Smooth muscle cell (in vitro differentiated cells): Measurements from ENCODE around the gene TANGO2. TPM values are rescaled to one million over a fixed set of nuclear protein-coding genes. Genes with fewer than 3 reads are reported as not detected.

Source experiments
- DNase-seq: peaks from one replicate; lab custom pipeline; 2025; ENCODE audit not compliant: unreplicated experiment; lab: John Stamatoyannopoulos, UW
- H2AFZ ChIP-seq: fragments of 200-600 bp; sonication (generic); 2 replicates; pipeline ENCODE4 v1.6.0; 2016; ENCODE audit warnings: antibody characterized with exemption, low read depth, mild to moderate bottlenecking
- H3F3A ChIP-seq: fragments of 200-600 bp; sonication (generic); 2 replicates; pipeline ENCODE4 v1.6.0; 2017; ENCODE audit warnings: antibody characterized with exemption, low read depth
- H3K27ac ChIP-seq: fragments of 200-600 bp; sonication (generic); 2 replicates; pipeline ENCODE4 v1.5.1; 2016; ENCODE audit warnings: low read depth, mild to moderate bottlenecking
- H3K27me3 ChIP-seq: fragments of 200-600 bp; sonication (generic); 2 replicates; pipeline ENCODE4 v1.6.1; 2016; ENCODE audit warnings: low read depth, mild to moderate bottlenecking
- H3K36me3 ChIP-seq: fragments of 200-600 bp; sonication (generic); 2 replicates; pipeline ENCODE4 v1.5.1; 2016; ENCODE audit warnings: low read depth
- H3K4me1 ChIP-seq: fragments of 200-600 bp; sonication (generic); 2 replicates; pipeline ENCODE4 v1.5.1; 2016; ENCODE audit warnings: low read depth
- H3K4me2 ChIP-seq: fragments of 200-600 bp; sonication (generic); 2 replicates; pipeline ENCODE4 v1.6.0; 2016; ENCODE audit warnings: mild to moderate bottlenecking
- H3K4me3 ChIP-seq: fragments of 200-600 bp; sonication (generic); 2 replicates; pipeline ENCODE4 v1.5.1; 2016; ENCODE audit warnings: mild to moderate bottlenecking
- H3K79me2 ChIP-seq: fragments of 200-600 bp; sonication (generic); 2 replicates; pipeline ENCODE4 v1.6.0; 2016; ENCODE audit warnings: low read depth, mild to moderate bottlenecking
- H3K9ac ChIP-seq: fragments of 200-600 bp; sonication (generic); 2 replicates; pipeline ENCODE4 v1.6.0; 2016; ENCODE audit warnings: low read depth
- H3K9me3 ChIP-seq: fragments of 200-600 bp; sonication (generic); replicated peaks from 2 replicates; pipeline ENCODE4 v1.5.1; 2016; ENCODE audit warnings: low read depth
- H4K20me1 ChIP-seq: fragments of 200-600 bp; sonication (generic); 2 replicates; pipeline ENCODE4 v1.6.0; 2016; ENCODE audit warnings: low read depth
- WGBS: methylation state at CpG from one replicate; pipeline ENCODE4 v1.1.7; 2016; ENCODE audit warnings: low lambda C conversion rate; 5-methylcytosine and 5-hydroxymethylcytosine counted together
- polyA plus RNA-seq: library from polyadenylated mRNA; unstranded; fragments of >200 nt; fragmentation: Nextera tagmentation; extraction: Ambion mirVana; gene quantifications from 2 replicates; pipeline ENCODE4 v1.2.1, GENCODE V29; 2016
- total RNA-seq: library from RNA; depleted of rRNA; stranded (reverse); fragments of >200 nt; gene quantifications from 2 replicates; pipeline ENCODE4 v1.2.3, GENCODE V29; 2014
- TF ChIP-seq, protein P1 (sequence below): fragments of 200-600 bp; sonication (generic); IDR thresholded peaks from 2 replicates; pipeline ENCODE4 v1.5.1; 2017; ENCODE audit warnings: borderline replicate concordance, mild to moderate bottlenecking, antibody characterized with exemption; ENCODE audit not compliant: insufficient read depth, poor library complexity, severe bottlenecking

TANGO2 gene
- total and polyA plus RNA-seq, 2 experiments from 2014 or later = 10.8 to 14.7 TPM

DNA sequence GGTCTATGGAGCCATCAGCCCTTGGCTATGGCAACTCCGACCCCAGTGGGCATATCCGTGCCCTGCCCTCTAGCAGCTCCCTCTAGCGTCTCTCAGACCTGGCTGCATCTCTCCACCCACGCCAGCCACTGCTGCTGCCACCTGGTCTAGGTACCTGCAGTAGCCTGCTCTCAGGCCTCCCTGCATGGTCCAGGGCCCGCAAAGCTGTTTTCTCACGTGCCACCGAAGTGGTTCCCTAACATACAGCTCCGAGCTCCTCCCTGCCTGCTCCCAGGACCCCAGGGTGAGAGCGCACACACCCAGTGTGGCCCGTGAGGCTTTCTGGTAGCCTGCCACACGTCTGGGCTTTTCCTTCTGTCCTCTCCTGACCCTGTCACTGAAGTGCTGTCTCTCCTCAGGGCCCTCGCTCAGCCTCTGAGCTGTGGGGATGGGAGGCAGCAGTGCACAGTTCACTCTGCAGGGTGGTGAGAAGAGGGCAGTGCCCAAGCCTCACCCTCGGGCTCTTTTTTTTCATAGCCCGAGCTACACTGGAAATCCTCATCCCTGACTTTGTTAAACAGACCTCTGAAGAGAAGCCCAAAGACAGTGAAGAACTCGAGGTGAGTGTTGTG lies 73.4 kb downstream of the TANGO2 start:
- Histone ChIP-seq H4K20me1 (peaks cover 34% of the 10 kb centered on the region), H3K27ac (no peak overlapping the region), H3K36me3 (peaks cover 40% of the 10 kb centered on the region), H3K27me3 (no peaks in the 10 kb centered on the region), H3K4me1 (no peaks in the 10 kb centered on the region), H3K79me2 (peaks cover 17% of the 10 kb centered on the region), H3K4me3 (no peak overlapping the region), H3K9me3 (no peaks in the 10 kb centered on the region), H2AFZ (no peak overlapping the region), H3K9ac (no peak overlapping the region), H3F3A (no peaks in the 10 kb centered on the region), H3K4me2 (no peak overlapping the region)
- TF ChIP-seq, protein P1, sequence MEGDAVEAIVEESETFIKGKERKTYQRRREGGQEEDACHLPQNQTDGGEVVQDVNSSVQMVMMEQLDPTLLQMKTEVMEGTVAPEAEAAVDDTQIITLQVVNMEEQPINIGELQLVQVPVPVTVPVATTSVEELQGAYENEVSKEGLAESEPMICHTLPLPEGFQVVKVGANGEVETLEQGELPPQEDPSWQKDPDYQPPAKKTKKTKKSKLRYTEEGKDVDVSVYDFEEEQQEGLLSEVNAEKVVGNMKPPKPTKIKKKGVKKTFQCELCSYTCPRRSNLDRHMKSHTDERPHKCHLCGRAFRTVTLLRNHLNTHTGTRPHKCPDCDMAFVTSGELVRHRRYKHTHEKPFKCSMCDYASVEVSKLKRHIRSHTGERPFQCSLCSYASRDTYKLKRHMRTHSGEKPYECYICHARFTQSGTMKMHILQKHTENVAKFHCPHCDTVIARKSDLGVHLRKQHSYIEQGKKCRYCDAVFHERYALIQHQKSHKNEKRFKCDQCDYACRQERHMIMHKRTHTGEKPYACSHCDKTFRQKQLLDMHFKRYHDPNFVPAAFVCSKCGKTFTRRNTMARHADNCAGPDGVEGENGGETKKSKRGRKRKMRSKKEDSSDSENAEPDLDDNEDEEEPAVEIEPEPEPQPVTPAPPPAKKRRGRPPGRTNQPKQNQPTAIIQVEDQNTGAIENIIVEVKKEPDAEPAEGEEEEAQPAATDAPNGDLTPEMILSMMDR = no peak
- DNase-seq = no peak
- 97% methylated on average over 15 of the region's 15 CpGs for WGBS

DNA sequence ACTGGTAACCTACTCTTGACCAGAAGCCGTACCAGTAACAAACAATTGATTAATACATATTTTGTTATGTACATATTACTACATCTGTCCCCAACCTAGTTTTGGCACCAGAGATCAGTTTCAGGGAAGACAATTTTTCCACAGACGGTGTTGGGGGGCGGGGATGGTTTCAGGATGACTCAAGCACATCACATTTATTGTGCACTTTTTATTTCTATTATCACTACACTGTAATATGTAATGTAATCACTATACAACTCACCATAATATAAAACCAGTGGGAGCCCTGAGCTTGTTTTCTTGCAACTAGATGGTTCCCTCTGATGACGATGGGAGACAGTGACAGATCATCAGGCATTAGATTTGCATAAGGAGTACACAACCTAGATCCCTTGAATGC lies 74.6 kb downstream of the TANGO2 start:
- WGBS = 97% methylated on average over 4 of the region's 4 CpGs
- Histone ChIP-seq H4K20me1 (peaks cover 28% of the 10 kb centered on the region), H3K27me3 (no peaks in the 10 kb centered on the region), H3K4me3 (no peak overlapping the region), H3K4me1 (no peaks in the 10 kb centered on the region), H2AFZ (no peak overlapping the region), H3K4me2 (no peak overlapping the region), H3K9me3 (no peaks in the 10 kb centered on the region), H3K27ac (no peak overlapping the region), H3K79me2 (peaks cover 22% of the 10 kb centered on the region), H3K36me3 (peaks cover 32% of the 10 kb centered on the region), H3F3A (no peaks in the 10 kb centered on the region), H3K9ac (no peak overlapping the region)
- no peak for DNase-seq
- TF ChIP-seq, protein P1 = no peak

DNA sequence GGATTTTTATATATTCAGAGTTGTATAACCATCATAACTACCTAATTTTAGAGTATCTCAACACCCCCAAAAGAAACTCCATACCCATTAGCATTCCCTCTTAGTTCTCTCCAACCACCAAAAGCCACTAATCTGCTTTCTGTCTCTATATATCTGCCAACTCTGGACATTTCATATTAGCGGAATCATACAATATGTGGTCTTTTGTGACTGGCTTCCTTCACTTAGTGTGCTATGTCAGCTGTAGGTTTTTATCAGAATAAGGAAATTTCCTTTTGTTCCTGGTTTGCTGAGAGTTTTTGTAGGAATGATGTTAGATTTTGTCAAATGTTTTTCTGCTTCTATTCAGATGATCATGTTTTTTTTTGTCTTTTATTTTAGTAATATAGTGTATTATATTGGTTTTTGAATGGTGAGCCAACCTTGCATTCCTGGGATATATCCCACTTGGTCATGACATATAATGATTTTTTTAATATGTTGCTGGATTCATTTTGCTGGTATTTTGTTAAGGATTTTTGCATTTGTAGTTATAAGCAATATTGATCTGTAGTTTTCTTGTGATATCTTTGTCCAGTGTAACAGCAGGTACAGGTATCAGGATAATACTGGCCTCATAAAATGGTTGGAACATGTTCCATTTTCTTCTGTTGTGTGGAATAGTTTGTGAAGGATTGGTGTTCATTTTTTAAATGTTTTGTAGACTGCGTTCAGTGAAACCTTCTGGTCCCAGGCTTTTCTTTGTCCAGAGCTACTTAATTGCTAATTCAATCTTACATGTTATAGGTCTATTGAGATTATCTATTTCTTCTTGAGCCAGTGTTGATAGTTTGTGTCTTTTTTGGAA lies 75.9 kb downstream of the TANGO2 start:
- Histone ChIP-seq H2AFZ (no peak overlapping the region), H3K4me1 (no peaks in the 10 kb centered on the region), H3K27me3 (no peaks in the 10 kb centered on the region), H3K27ac (no peak overlapping the region), H3F3A (no peaks in the 10 kb centered on the region), H3K36me3 (peaks cover 32% of the 10 kb centered on the region), H3K79me2 (peaks cover 24% of the 10 kb centered on the region), H3K4me2 (no peak overlapping the region), H3K9me3 (no peaks in the 10 kb centered on the region), H3K9ac (no peak overlapping the region), H4K20me1 (peaks cover 29% of the 10 kb centered on the region), H3K4me3 (no peak overlapping the region)
- WGBS = 97% methylated on average over 2 of the region's 2 CpGs
- TF ChIP-seq, protein P1 = no peak
- DNase-seq = no peak
